H1 (cell line): ENCODE data around the gene AGBL5. TPM values are rescaled to one million over a fixed set of nuclear protein-coding genes. Genes with fewer than 3 reads are reported as not detected.

ENCODE experiments used
- CTCF ChIA-PET: fragments of 300-600 bp; sonication (Branson Sonifier 250); formaldehyde crosslinking; loops from one replicate; lab custom pipeline; 2021; ENCODE audit not compliant: partially characterized antibody; lab: Charles Lee
- POLR2A ChIA-PET: fragments of 300-600 bp; sonication (Branson Sonifier 250); formaldehyde crosslinking; loops from one replicate; lab custom pipeline; 2021; ENCODE audit warnings: inconsistent platforms; ENCODE audit not compliant: partially characterized antibody; lab: Charles Lee
- DNase-seq, 2 experiments: peaks; one replicate each; pipeline versions ENCODE4 v3.0.0 to v3.0.0-alpha.2; 2010 to 2022; ENCODE audit warnings: low spot score in 2 of 2, low read depth in 1 of 2, mixed read lengths in 1 of 2
- FAIRE-seq: peaks from 2 replicates; lab custom pipeline; 2011; peaks lifted over from hg19 to GRCh38; lab: Jason Lieb, UNC
- H2AFZ ChIP-seq: 2 replicates; pipeline ENCODE4 v1.8.1; 2012; ENCODE audit warnings: low read length, inconsistent platforms
- H2AK5ac ChIP-seq: 2 replicates; pipeline ENCODE4 v1.6.1; 2013; ENCODE audit warnings: low read depth, low read length
- H2BK120ac ChIP-seq: replicated peaks from 2 replicates; pipeline ENCODE3; 2013; ENCODE audit warnings: low read depth, low read length, inconsistent platforms
- H2BK12ac ChIP-seq: 2 replicates; pipeline ENCODE4 v1.6.1; 2013; ENCODE audit warnings: low read depth, low read length
- H2BK15ac ChIP-seq: 2 replicates; pipeline ENCODE4 v1.6.1; 2013; ENCODE audit warnings: low read length
- H2BK20ac ChIP-seq: 2 replicates; pipeline ENCODE4 v1.6.1; 2013; ENCODE audit warnings: low read length
- H2BK5ac ChIP-seq: 2 replicates; pipeline ENCODE4 v1.6.1; 2013; ENCODE audit warnings: low read depth, low read length
- H3K14ac ChIP-seq: 2 replicates; pipeline ENCODE4 v1.6.1; 2013; ENCODE audit warnings: inconsistent platforms; ENCODE audit not compliant: insufficient read length
- H3K18ac ChIP-seq: 2 replicates; pipeline ENCODE4 v1.6.1; 2013; ENCODE audit warnings: low read length; ENCODE audit errors: extremely low read depth
- H3K23ac ChIP-seq: 2 replicates; pipeline ENCODE4 v1.6.1; 2013; ENCODE audit warnings: inconsistent platforms; ENCODE audit not compliant: insufficient read length
- H3K23me2 ChIP-seq: 2 replicates; pipeline ENCODE4 v1.6.1; 2013; ENCODE audit warnings: low read depth, low read length
- H3K27ac ChIP-seq: 2 replicates; pipeline ENCODE4 v1.6.1; 2011; ENCODE audit warnings: low read depth, low read length, inconsistent platforms
- H3K27me3 ChIP-seq, 4 experiments: replicated peaks in 1 of 4; 1 replicate in 1 of 4; 2 replicates in 3 of 4; pipeline versions ENCODE4 v1.6.1 to v1.8.1; 2011 to 2013; ENCODE audit warnings: low read length in 3 of 4, mild to moderate bottlenecking in 3 of 4, inconsistent platforms in 2 of 4, mixed read lengths in 2 of 4, moderate library complexity in 1 of 4; ENCODE audit not compliant: control insufficient read depth in 3 of 4, insufficient read depth in 3 of 4; ENCODE audit errors: extremely low read depth in 1 of 4
- H3K36me3 ChIP-seq, 4 experiments: 2 replicates each; pipeline versions ENCODE4 v1.6.1 to v1.8.1; 2011 to 2013; ENCODE audit warnings: mild to moderate bottlenecking in 4 of 4, low read length in 3 of 4, moderate library complexity in 2 of 4, control low read depth in 1 of 4, inconsistent platforms in 1 of 4; ENCODE audit not compliant: insufficient read depth in 4 of 4, control insufficient read depth in 2 of 4
- H3K4ac ChIP-seq: replicated peaks from 2 replicates; pipeline ENCODE3; 2013; ENCODE audit warnings: low read length, low read depth, mixed read lengths, inconsistent platforms; ENCODE audit not compliant: insufficient read length
- H3K4me1 ChIP-seq, 4 experiments: replicated peaks in 1 of 4; 1 replicate in 1 of 4; 2 replicates in 3 of 4; pipeline versions ENCODE4 v1.6.1 to v1.8.1; 2011 to 2013; ENCODE audit warnings: low read length in 3 of 4, inconsistent platforms in 2 of 4, mixed read lengths in 1 of 4; ENCODE audit not compliant: insufficient read depth in 4 of 4, control insufficient read depth in 3 of 4
- H3K4me2 ChIP-seq, 2 experiments: 2 replicates each; pipeline versions ENCODE4 v1.6.1 to v1.8.1; 2011 to 2013; ENCODE audit warnings: low read depth in 2 of 2, low read length in 2 of 2, control low read depth in 1 of 2, inconsistent platforms in 1 of 2, mild to moderate bottlenecking in 1 of 2; ENCODE audit not compliant: insufficient read depth in 1 of 2
- H3K4me3 ChIP-seq, 4 experiments: fragments of 200-600, 300-600 bp in 1 of 4; sonication (generic), shearing (Covaris generic), sonication (Bioruptor Twin) in 1 of 4; 2 replicates each; pipeline versions ENCODE4 v1.5.1 to v1.8.1; 2011 to 2016; ENCODE audit warnings: low read length in 4 of 4, low read depth in 3 of 4, control low read depth in 2 of 4, inconsistent platforms in 2 of 4, mild to moderate bottlenecking in 2 of 4, mixed read lengths in 1 of 4, moderate library complexity in 1 of 4; ENCODE audit not compliant: insufficient read depth in 2 of 4; ENCODE audit errors: extremely low read depth in 1 of 4
- H3K56ac ChIP-seq: replicated peaks from 2 replicates; pipeline ENCODE3; 2013; ENCODE audit warnings: low read depth, mild to moderate bottlenecking, mixed read lengths, low read length, inconsistent platforms; ENCODE audit not compliant: insufficient read length
- H3K79me1 ChIP-seq: 2 replicates; pipeline ENCODE4 v1.6.1; 2013; ENCODE audit warnings: low read depth, low read length, control low read depth
- H3K79me2 ChIP-seq, 2 experiments: 2 replicates each; pipeline versions ENCODE4 v1.6.1 to v1.8.1; 2012 to 2013; ENCODE audit warnings: low read length in 2 of 2, mild to moderate bottlenecking in 2 of 2, inconsistent platforms in 1 of 2; ENCODE audit not compliant: insufficient read depth in 2 of 2, control insufficient read depth in 1 of 2
- H3K9ac ChIP-seq, 4 experiments: replicated peaks in 1 of 4; 1 replicate in 1 of 4; 2 replicates in 3 of 4; pipeline versions ENCODE4 v1.6.1 to v1.8.1; 2011 to 2013; ENCODE audit warnings: low read depth in 3 of 4, low read length in 3 of 4, control low read depth in 2 of 4, mild to moderate bottlenecking in 2 of 4, moderate library complexity in 2 of 4, inconsistent platforms in 1 of 4; ENCODE audit errors: extremely low read depth in 1 of 4
- H3K9me3 ChIP-seq, 2 experiments: 2 replicates each; pipeline versions ENCODE4 v1.6.1 to v1.8.1; 2012 to 2013; ENCODE audit warnings: mild to moderate bottlenecking in 2 of 2, moderate library complexity in 2 of 2, control low read depth in 1 of 2, inconsistent platforms in 1 of 2, low read depth in 1 of 2, low read length in 1 of 2, mixed read lengths in 1 of 2; ENCODE audit not compliant: insufficient read depth in 2 of 2
- H4K20me1 ChIP-seq, 2 experiments: replicated peaks in 1 of 2; 2 replicates each; pipeline versions ENCODE3 to v1.8.1; 2011 to 2013; ENCODE audit warnings: inconsistent platforms in 2 of 2, low read length in 2 of 2, mild to moderate bottlenecking in 1 of 2; ENCODE audit not compliant: insufficient read depth in 2 of 2, control insufficient read depth in 1 of 2
- H4K5ac ChIP-seq: 2 replicates; pipeline ENCODE4 v1.6.1; 2013; ENCODE audit warnings: low read length, low read depth, mixed read lengths, inconsistent platforms; ENCODE audit not compliant: insufficient read length
- H4K8ac ChIP-seq: 2 replicates; pipeline ENCODE4 v1.8.0; 2013; ENCODE audit warnings: mild to moderate bottlenecking, moderate library complexity, low read length, inconsistent platforms; ENCODE audit not compliant: insufficient read depth; ENCODE audit errors: extremely low read depth
- H4K91ac ChIP-seq: replicated peaks from 2 replicates; pipeline ENCODE3; 2013; ENCODE audit warnings: low read length, mixed read lengths, inconsistent platforms; ENCODE audit not compliant: insufficient read length
- EZH2 ChIP-seq: fragments of 200-600 bp; sonication (generic); IDR thresholded peaks from 2 replicates; pipeline ENCODE4 v1.7.1; 2012; ENCODE audit warnings: low read depth, mild to moderate bottlenecking, moderate library complexity, low read length, inconsistent platforms; ENCODE audit not compliant: severe bottlenecking
- JUN ChIP-seq: IDR thresholded peaks from 2 replicates; pipeline ENCODE4 v1.6.1; 2011; ENCODE audit warnings: low read depth, mild to moderate bottlenecking, improper control_type of control experiment, low read length
- NANOG ChIP-seq: IDR thresholded peaks from 2 replicates; pipeline ENCODE4 v1.6.1; 2011; ENCODE audit warnings: low read length, low read depth, mild to moderate bottlenecking, inconsistent platforms; ENCODE audit not compliant: insufficient read depth, poor library complexity, severe bottlenecking
- WGBS, 2 experiments: shearing (Covaris generic) in 1 of 2; methylation state at CpG; one replicate each; pipeline versions ENCODE4 v1.1.6 to v1.1.7; 2013 to 2015; ENCODE audit warnings: low lambda C conversion rate in 2 of 2, mixed read lengths in 2 of 2, inconsistent platforms in 1 of 2, low coverage in 1 of 2, missing lambda C conversion rate in 1 of 2; ENCODE audit not compliant: insufficient replicate concordance in 2 of 2, insufficient coverage in 1 of 2, insufficient read length in 1 of 2; ENCODE audit errors: extremely low coverage in 1 of 2, missing lambda C conversion rate in 1 of 2; 5-methylcytosine and 5-hydroxymethylcytosine counted together
- polyA plus RNA-seq, 7 experiments: library from polyadenylated mRNA; depleted of rRNA in 3 of 7; stranded (reverse) in 5 of 7; unstranded in 2 of 7; fragments of >200 nt in 5 of 7; fragments of 200-250 nt in 2 of 7; gene quantifications; 1 replicate in 5 of 7; 2 replicates in 1 of 7; 4 replicates in 1 of 7; pipeline versions ENCODE4 v1.2.1 to v1.2.3, GENCODE V29; 2011 to 2013; ENCODE audit warnings: missing spikeins in 2 of 7, mixed read lengths in 2 of 7
- total RNA-seq: library from RNA; stranded (reverse); fragmentation: NEBNext Ultra II Directional; extraction: Animal tissue kit (Norgen Biotek cat#: 25700); gene quantifications from 2 replicates; pipeline ENCODE4 v1.2.1, GENCODE V29; 2021

Gene AGBL5
- total and polyA plus RNA-seq, 2 of the 8 experiments (the other 6 are each of a cell fraction or from before 2014, with no cell fraction given), result 45.4 to 62.0 TPM

GRCh38 chr2:27095427-27095744, 43.9 kb downstream of the AGBL5 start:
- CTCF ChIA-PET, result interaction anchor here (1.2 to 12.7 kb wide), 9 partner anchors 8 to 187 kb away, joined by 3 to 120 read pairs (median 12); partner anchors contain the start of genes KHK, PREB and TRIM54
- 89% methylated on average over 2 of the region's 2 CpGs; no CpG with 5 or more reads in 1 of the 2 experiments for WGBS, 2 experiments
- H3K4me1 ChIP-seq, result peaks cover 0 to 2% (median under 1%) of the 10 kb centered on the region in 4 experiments; a peak in 2 of 7 replicates

More at GRCh38 chr2:27095427-27095744, 43.9 kb downstream of the AGBL5 start:
- Histone ChIP-seq H3K27me3 (no peaks in the 10 kb centered on the region), H3K56ac (no peak overlapping the region), H2BK12ac (no peak overlapping the region), H2BK20ac (peak overlapping the region; percentile 55; the same call in 1 of the 2 replicates), H4K91ac (no peak overlapping the region), H3K9me3 (no peaks in the 10 kb centered on the region), H3K27ac (no peak overlapping the region)
- TF ChIP-seq NANOG, result no peak
- no peak for TF ChIP-seq JUN
- no peak for TF ChIP-seq EZH2
- TF ChIP-seq, all 59 proteins: peak for 0
- H3K4me3 ChIP-seq, result no peak overlapping the region
- no peak overlapping the region for H4K5ac ChIP-seq
- H3K23ac ChIP-seq, result no peak overlapping the region
- FAIRE-seq (no peak), DNase-seq (no peak)
- no peak overlapping the region for H3K4ac ChIP-seq
- H3K14ac ChIP-seq, result no peak overlapping the region
- no peak overlapping the region for H2AFZ ChIP-seq
- no peaks in the 10 kb centered on the region for H3K36me3 ChIP-seq
- H2BK5ac ChIP-seq, result no peak overlapping the region
- H3K18ac ChIP-seq, result no peak overlapping the region
- H3K23me2 ChIP-seq, result no peaks in the 10 kb centered on the region
- POLR2A ChIA-PET, result interaction anchor here (1.1 to 1.5 kb wide), 3 partner anchors 8 to 122 kb away, joined by 3 to 5 read pairs (median 4); partner anchors contain the start of gene CAD
- no peak overlapping the region for H3K9ac ChIP-seq
- no peak overlapping the region for H2BK120ac ChIP-seq
- peak overlapping the region; percentile 8; the same call in 1 of the 2 replicates for H4K8ac ChIP-seq
- no peaks in the 10 kb centered on the region; the same call in 1 of the 2 replicates for H3K79me1 ChIP-seq
- no peak overlapping the region for H2BK15ac ChIP-seq
- H4K20me1 ChIP-seq, result peaks cover 0 to 6% of the 10 kb centered on the region in 2 experiments
- no peaks in the 10 kb centered on the region for H3K79me2 ChIP-seq
- H2AK5ac ChIP-seq, result no peak overlapping the region
- peak overlapping the region in 1 of 2 experiments; percentile 61; a peak in 1 of 4 replicates for H3K4me2 ChIP-seq
